Urothelium cell line (cell line): ENCODE measurements around the gene TSFM.
"Not testable (repeated sequence)": the region's sequence is repeated elsewhere in the genome, so short reads cannot be mapped to it uniquely, and the experiment has no call there.

Experiments used
- DNase-seq: peaks from one replicate; pipeline ENCODE4 v3.0.0; 2011; ENCODE audit warnings: low spot score, mixed read lengths
- FAIRE-seq: peaks from 2 replicates; lab custom pipeline; 2011; peaks lifted over from hg19 to GRCh38; lab: Jason Lieb, UNC

TSFM gene

DNA sequence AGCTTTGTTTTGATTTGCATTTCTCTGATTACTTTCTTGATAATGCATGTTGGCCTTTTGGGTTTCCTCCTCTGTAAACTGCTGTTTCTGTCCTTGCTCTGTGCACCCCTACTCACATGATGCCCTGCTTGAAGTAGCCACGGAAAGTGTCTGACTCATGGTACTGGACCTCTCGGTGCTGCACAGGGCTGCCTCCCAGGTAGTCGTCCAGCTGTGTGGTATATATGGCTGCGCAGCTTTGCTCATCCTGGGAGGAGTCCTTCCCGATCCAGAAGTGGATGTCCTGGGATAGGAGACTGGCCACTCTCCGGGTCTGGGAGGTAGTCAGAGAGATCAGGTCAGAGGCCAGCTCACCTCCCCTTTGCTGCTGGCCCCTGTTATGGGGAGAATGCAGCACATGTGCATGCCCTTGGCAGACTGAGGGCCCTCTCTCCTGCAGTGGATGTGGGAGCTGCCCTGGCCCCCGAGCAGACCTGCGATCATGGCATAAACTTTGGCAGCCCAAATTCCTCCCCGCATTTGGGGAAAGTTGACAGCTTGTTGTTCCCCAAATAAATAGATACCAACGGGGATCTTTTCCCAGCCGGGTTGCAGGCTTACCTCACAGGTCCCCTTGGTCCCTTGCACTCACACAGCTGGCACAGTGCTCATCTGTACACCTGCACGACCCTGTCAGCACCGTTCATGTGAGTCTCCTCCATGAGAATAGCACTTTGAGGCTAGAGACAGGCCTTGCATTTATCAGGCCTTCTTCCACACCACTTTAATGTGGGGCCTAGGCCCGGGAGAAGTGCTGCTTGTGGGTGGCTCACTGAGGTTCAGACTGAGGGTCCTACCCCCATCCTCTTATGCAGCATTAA is 30.8 kb downstream of the TSFM start:
- DNase-seq (no peak), FAIRE-seq (no peak)

DNA sequence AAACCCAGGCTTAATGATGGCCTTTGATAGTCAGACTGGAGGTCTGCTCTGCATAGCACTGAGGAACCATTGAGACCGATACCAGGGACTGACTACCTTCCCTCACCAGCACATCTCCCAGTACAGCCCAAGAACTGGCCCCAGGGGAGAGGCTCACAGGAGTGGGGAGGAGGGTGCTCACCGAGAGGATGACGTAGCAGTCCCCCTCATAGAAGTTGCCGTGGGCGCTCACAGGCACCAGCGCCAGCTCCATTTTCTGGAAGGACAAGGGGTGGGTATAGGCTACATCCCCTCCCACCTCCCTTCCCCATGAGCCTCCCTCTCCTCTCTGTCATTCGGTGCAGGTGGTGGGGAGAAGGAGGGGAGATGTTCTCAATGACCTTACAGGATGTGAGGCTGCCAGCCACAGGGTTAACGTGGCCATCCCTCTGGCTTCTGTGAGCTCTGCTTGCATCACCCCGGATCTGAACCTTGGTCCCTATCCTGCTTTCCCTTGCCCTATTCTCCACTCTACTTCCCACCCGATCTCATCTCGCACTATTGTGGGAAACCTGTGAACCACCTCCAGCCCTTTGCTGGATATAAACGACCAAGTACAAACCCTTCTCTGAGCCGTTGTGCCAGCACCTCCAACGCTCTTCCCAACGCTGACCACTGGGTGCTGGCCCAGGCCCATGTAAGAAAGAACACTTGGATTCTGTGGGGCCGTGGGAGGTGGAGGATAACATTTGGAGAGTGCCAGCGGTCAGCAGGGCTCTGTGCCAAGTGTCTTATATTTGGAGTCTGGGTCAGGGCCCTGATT is 31.6 kb downstream of the TSFM start:
- FAIRE-seq, result no peak
- no peak for DNase-seq

DNA sequence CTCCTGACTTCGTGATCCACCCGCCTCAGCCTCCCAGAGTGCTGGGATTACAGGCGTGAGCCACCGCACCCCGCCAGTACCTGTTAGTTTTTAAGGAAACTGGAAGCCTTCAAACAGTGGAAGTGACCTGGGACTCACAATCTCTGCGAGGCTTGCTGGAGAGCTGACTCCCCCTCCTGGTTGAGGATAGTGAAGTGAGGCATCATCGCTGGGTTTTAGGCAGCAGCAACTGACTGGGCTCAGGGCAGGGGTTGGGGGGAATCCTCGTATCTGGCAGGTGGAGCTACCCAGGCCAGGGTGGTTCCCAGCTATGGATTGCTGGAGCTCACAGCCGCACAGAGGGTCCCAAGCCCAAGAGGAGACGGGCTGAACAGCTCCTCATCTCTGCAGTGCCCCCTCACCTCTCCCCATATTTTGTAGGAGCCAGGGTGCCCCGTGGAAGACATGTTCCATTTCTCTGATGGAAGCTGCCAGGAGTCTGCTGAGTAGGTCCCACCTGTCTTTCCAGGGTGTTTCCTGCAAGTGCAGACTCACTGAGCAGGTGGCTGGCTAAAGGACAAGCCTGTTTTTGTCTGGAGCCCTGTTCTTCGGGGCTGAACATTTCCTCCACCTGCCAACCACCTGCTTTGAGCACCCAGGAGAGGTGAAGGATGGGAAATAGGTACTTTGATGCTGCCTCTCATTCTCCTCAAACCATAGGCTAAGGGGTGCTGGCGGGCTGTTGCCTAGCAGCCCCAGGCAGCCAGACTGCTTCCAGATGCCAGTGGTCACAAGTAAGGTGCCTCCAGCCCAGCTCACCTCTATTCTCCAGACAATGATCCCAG is 32.8 kb downstream of the TSFM start:
- DNase-seq, result no peak
- no peak for FAIRE-seq

DNA sequence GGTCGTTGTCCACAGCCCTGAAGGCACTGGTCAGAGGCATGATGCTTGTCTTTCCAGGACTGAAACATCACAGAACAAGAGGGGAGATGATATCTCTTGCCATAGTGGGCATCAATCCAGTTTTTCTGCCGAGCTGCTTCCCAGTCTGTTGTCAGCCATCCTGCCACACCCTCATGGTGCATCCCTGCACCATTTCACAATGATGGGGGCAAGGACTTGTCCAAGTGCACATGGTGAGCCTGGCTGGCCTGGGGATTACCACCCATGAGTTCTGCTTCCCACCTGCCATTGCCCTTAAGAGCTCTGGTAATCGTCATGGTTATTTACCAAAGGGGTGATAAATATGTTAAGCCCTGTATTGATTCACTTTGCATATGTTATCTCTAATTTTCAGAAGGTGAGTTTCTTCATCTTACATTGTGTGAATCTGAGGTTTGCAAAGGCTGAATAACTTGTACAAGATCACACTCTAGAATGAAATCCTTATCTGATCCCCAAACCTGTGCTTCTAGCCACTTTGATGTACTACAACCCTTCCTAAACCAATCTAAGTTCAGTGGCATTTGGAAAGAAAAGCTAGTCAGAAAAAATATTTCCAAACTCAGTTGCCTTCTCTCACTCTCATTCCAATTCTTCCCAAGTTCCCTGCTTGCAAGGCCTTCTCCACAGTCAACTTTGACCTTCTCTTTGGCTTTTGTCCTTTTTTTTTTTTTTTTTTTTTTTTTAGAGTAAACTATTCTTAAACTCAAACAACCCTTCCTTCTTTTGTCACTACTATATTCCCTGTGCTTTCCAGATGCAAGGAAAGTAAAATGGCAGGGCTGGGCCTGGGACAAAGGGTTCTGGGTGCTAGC is 33.6 kb downstream of the TSFM start:
- FAIRE-seq (no peak), DNase-seq (no peak)

DNA sequence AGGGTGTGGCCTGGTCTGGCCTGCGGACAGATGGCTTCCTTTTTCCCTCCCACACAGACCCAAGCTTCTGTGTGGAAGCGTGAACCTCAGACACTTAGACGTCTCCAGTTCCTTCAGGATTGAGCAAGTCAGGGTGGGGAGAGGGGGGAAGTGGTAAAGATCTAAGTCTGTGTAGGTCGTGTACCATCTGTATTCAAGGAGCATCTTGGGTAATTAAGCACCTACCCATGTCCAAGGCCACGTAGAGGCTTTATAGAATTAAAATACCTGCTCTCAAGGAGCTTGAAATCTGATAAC is 34.2 kb downstream of the TSFM start:
- no peak for FAIRE-seq
- no peak for DNase-seq

DNA sequence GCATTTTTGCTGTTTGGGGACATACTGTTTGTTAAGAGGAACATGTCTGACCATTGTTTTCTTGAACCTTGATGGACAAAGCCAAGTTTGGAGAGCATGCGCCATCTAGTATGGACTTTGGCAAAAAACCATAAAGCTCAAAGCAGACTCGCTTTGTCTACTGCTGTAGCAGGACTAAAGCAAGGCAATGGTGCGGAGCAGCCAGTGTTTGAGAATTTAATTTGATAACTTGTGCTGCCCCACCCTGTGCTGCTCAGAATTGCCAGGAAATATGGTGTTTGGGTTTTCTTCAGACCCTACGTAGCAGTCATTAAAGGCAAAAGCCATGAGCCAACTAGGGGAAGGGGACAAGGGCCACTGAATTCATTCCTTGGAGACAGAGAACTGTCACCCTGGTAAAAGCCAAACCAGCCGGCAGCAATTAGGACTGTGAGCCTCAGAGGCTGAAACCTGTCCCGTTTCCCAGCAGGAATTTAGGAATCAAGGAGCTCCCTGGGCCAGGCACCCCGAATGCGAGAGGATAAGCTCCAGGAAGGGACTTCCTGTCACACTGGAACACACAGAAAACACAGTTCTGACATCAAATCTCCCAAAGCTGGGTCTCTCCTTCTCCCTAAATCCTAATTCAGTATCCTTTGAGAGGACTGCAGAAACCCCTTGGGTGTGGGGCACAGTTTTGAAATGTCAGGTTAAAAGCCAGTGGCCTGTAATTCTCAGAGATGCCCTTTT is 34.8 kb downstream of the TSFM start:
- FAIRE-seq (no peak), DNase-seq (no peak)

DNA sequence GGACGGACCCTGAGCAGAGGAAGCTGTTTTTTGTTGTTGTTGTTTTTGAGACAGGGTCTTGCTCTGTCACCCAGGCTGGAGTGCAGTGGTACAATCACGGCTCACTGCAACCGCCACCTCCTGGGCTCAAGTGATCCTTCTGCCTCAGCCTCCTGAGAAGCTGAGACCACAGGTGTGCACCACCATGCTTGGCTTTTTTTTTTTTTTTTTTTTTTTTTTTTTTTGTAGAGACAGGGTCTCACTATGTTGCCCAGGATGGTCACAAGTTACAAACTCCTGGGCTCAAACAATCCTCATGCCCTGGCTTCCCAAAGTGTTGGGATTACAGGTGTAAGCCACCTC is 35.4 kb downstream of the TSFM start:
- not testable (repeated sequence) for FAIRE-seq

DNA sequence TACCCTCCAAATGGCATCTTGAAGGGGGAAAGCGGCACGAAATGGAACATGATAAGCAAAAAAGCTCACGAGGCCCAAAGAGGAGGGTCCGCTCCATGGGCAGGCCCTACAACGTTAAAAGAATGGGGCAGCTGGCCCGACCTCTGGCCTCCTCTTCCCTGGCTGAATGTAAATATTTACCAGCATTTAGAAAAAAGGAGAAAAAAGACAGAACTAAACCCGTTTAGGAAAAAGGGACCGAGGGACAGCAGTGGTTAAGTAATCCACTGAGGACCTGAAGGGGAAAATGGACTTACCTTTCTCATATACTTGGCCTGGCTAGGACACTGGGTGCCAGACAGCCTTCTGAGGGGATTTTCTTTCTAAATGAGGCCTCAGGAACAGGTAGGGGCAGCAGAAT is 37.5 kb downstream of the TSFM start:
- FAIRE-seq, DNase-seq: not testable (repeated sequence)

More for the DNA sequence above, 35.4 kb downstream of the TSFM start:
- not testable (repeated sequence) for DNase-seq

DNA sequence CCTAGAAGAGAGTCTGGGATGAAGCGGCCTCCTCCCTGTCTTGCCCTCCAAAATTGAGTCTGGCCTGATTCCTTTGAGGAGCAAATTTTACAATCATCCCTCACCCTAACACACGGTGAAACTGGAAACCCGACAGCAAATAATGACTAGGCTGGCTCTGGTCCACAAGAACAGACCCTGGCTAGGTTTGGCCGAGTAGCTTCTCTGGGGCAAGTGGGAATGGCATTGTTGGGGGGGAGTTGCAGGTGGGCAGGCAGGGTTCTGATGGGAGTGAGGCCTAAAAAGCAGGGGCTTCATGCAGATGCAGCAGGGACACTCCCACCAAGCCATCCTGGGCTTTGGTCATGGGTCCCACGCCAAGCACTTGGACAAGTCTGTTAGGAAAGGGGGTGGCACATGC is 38.4 kb downstream of the TSFM start:
- not testable (repeated sequence) for DNase-seq, FAIRE-seq

DNA sequence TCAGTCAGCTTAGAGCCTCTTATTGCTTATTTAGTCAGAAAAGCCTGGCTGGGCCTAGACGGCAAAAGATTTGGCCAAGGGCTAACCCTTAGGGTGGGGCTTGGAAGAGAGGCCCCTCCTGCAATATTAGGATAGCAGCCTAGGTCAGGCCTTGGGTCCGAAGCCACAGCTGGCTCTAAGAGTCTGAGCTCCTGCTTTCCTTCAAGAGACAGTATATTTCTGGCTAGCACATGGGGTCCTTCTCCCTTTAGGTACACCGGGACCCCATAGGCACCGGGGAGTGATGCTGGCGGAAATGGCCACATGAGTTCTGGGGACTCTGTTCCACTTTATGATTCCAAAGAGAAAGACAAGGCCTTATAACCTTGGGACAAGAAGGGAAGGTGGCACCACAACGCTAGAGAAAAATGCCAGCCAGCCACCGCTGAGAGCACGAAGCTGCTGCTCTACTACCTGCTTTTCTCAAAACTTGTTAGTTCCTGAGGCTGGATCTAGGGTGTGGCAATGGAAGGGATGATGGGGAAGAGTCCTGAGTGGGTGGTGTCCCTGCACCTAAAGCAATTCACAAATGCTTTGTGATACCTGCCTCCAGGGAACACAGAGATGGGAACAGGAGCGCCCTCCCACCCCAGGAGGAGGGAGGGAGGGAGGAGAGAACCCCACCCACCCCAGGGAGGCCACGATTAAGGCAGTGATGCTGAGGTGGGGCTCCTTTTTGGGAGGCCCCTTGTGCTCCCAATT is 39.1 kb downstream of the TSFM start:
- FAIRE-seq (no peak), DNase-seq (no peak)

DNA sequence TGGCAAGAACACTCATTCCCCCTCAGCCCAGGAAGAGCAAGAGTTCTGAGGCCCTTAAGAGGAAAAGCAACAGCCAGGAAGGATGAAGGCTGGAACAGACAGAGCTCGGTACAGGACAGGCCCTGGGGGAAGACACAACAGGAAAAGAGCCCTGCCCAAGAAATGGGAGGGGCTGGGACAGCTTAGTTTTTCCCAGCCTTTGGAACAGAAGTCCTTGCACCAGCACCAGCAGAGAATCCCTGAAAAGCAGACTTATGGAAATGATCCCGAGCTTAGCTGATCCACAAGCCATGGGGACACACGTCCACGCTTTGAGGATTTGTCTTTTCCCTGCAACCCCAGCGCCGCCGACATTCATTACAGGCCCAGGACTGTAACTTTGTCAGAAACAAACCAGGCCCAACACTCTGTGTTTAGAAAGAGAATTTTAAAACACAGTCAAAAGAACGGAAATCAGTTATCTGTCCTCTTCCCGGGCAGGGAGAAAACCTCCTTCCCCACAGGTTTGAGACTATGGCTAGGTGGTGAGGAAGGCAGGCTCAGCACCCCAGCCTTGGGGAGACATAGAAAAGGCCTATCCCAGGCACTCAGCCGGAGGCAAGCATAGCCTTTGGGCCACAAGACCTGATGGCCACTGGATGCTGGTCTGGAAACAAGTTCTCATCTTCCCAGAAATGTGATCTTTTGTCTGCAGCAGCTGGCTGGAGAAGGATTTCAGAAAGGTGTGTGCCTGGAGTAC is 40.0 kb downstream of the TSFM start:
- DNase-seq (no peak), FAIRE-seq (no peak)

DNA sequence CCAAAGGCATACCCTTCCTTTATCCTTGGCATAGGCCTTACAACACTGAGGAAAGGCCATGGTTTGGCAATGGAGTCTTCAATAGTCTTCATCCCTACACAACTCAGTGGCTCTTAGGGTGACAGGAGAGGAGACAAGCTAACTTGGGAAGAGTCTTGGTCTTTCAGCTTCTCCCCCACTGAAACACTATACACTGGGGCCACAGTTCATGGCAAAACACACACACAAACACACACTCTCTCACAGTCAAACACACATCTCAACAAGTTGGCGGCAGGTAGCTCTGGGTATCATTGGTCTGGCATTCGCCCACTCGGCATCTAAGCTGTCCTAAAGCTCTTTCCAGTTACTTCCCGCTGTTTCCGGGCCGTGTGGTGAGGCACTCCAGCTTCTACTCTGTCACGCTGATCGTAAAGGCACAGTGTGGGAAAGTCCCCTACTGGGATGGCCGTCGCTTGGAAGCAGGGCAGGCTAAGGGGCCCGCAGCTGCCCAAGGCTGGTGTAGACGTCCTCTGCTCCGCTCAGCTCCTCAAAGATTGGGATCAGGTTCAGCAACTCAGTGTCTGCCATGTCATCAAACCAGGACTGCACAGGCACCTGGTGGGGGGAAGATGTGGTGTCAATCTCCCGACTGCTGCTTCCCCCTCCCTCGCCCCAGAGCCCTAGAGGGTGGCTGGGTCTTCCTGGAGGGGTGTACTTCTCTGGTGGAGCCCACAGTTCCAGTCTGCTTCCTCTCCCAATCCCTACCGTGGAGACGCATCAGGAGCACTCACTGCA is 40.7 kb downstream of the TSFM start:
- no peak for FAIRE-seq

DNA sequence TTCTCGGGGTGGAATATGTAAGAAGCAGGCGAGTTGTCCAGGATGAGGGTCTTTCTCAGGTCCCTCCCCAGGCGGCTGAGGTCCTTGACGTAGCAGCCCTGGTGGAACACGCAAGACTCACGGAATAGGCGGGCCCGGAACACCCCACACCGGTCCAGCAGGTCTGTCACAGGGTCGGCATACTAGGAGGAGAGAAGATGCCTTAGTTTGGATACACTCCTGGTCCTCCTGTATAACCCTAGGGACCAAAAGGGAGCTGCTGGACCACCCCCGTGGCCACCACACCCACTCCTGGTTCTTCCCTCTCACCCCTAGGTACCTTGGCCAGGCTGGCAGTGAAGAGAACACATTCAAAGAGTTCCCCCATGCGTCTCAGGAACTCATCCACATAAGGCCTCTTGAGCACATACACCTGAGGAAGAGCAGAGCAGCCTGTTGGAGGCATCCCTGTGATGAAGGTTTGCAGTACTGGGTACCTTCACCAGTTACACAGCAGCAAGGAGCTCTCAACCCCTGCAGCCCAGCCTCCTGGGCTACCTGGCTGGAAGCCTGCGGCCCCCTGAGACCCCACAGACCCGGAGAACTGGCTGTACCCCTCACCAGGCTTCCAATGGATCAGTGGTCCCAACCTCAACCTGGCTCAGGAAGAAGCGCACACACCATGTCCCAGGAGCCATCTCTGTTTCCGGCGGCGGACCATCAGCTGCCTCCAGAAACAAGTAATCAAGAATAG is 41.5 kb downstream of the TSFM start:
- DNase-seq (no peak), FAIRE-seq (no peak)

More for the DNA sequence above, 40.7 kb downstream of the TSFM start:
- no peak for DNase-seq

DNA sequence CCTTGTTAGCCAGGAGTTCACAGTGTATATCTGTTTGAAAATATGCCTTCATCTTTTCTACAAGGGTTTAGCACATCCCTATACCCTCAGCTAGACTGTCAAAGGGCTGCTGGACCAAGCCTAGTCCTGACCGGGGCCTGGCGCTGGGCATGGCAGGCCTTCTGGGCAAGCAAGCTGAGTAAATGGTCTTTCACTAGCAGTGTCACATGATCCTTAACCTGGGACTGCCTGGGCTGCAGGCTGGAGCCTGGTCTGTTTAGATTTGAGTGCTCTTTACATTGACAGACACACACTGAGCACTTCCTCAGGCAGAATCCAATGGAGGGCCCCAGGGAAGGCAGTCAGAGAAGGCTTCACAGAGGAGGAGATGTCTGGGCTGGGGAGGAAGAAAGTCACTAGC is 42.9 kb downstream of the TSFM start:
- no peak for FAIRE-seq
- no peak for DNase-seq

DNA sequence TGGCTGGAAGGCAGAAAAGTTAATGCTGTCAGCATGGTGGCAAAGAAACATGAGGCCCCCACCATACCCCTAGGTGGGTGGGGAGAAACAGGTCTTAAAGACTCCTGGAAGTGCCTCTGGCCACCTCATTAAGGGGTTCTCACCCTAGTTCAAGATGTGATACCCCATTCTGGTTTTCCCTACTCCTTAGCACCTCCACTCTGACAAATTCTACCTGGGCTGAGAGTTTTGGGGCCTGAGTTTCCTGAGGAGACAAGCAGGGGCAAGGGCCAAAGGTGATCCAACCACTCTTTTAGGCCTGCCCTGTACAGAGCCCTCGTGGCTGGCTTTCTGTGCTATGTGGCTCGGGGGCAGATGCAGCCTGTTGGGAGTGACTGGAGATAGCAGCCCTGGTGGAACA is 43.8 kb downstream of the TSFM start:
- FAIRE-seq, result no peak
- DNase-seq, result no peak

DNA sequence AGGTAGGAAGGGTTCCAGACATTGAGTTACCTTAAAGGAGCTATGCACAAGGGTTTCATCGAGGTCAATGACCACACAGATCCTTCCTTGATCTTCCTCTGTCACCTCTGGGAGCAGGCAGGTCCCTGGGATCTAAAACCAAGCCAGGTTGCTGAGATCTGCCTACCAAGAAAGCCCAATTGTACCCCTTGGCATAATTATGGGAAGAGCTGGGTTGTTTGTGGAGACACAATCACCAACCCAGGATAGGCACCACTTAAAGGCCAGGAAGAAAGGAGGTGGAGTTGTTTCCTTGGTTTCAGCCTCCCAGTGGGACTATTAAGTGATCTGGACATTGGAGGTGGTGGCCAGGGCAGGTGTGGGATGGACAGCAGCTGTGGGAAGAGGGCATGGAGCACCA is 44.4 kb downstream of the TSFM start:
- no peak for FAIRE-seq
- DNase-seq, result no peak
